H1 (cell line): ENCODE measurements around the gene GSC. TPM values are rescaled to one million over a fixed set of nuclear protein-coding genes. Genes with fewer than 3 reads are reported as not detected.

Experiments
- HDAC6 ChIP-seq: IDR thresholded peaks from one replicate; pipeline ENCODE4 v1.7.1; 2012; ENCODE audit warnings: low read depth, mild to moderate bottlenecking, inconsistent platforms, low read length, moderate library complexity
- RNF2 ChIP-seq: fragments of 200-900, 300-1000 bp; sonication (generic); IDR thresholded peaks from 2 replicates; pipeline ENCODE4 v1.7.1; 2016; ENCODE audit warnings: borderline replicate concordance, low read depth, mild to moderate bottlenecking, antibody characterized with exemption, low read length; ENCODE audit not compliant: poor library complexity, severe bottlenecking; ENCODE audit errors: missing control alignments
- SIX5 ChIP-seq: IDR thresholded peaks from 2 replicates; pipeline ENCODE4 v1.6.1; 2011; ENCODE audit warnings: mild to moderate bottlenecking, low read depth, low read length
- TCF12 ChIP-seq: IDR thresholded peaks from 2 replicates; pipeline ENCODE4 v1.6.1; 2011; ENCODE audit warnings: low read depth, mild to moderate bottlenecking, low read length
- polyA plus RNA-seq, 7 experiments: library from polyadenylated mRNA; depleted of rRNA in 3 of 7; stranded (reverse) in 5 of 7; unstranded in 2 of 7; fragments of >200 nt in 5 of 7; fragments of 200-250 nt in 2 of 7; gene quantifications; 1 replicate in 5 of 7; 2 replicates in 1 of 7; 4 replicates in 1 of 7; pipeline versions ENCODE4 v1.2.1 to v1.2.3, GENCODE V29; 2011 to 2013; ENCODE audit warnings: missing spikeins in 2 of 7, mixed read lengths in 2 of 7
- total RNA-seq: library from RNA; stranded (reverse); fragmentation: NEBNext Ultra II Directional; extraction: Animal tissue kit (Norgen Biotek cat#: 25700); gene quantifications from 2 replicates; pipeline ENCODE4 v1.2.1, GENCODE V29; 2021

Gene GSC
- total and polyA plus RNA-seq, 2 of the 8 experiments (the other 6 are each of a cell fraction or from before 2014, with no cell fraction given): 0.17 to 0.54 TPM

- no peak for TF ChIP-seq RNF2
- TF ChIP-seq HDAC6: no peak
- TF ChIP-seq SIX5: no peak
- no peak for TF ChIP-seq TCF12
Observed at GRCh38 chr14:94738097-94738496, 31.8 kb downstream of the GSC start (continued).
